Mammary epithelial cell (primary cell): Measurements from ENCODE around the gene LBX1.

Experiments
- EZH2 ChIP-seq: IDR thresholded peaks from 2 replicates; pipeline ENCODE4 v1.6.1; 2012; ENCODE audit warnings: low read length, inconsistent platforms, borderline replicate concordance
- TF ChIP-seq, protein P1 (sequence below), 2 donors: IDR thresholded peaks in 1 of 2; conservative IDR thresholded peaks in 1 of 2; 2 replicates each; pipeline ENCODE4 v1.5.1; 2011 to 2012; ENCODE audit warnings: inconsistent platforms in 2 of 2, low read length in 2 of 2, mild to moderate bottlenecking in 2 of 2, control low read depth in 1 of 2, low read depth in 1 of 2; ENCODE audit not compliant: insufficient read depth in 1 of 2; ENCODE audit errors: extremely low read depth in 1 of 2

DNA sequence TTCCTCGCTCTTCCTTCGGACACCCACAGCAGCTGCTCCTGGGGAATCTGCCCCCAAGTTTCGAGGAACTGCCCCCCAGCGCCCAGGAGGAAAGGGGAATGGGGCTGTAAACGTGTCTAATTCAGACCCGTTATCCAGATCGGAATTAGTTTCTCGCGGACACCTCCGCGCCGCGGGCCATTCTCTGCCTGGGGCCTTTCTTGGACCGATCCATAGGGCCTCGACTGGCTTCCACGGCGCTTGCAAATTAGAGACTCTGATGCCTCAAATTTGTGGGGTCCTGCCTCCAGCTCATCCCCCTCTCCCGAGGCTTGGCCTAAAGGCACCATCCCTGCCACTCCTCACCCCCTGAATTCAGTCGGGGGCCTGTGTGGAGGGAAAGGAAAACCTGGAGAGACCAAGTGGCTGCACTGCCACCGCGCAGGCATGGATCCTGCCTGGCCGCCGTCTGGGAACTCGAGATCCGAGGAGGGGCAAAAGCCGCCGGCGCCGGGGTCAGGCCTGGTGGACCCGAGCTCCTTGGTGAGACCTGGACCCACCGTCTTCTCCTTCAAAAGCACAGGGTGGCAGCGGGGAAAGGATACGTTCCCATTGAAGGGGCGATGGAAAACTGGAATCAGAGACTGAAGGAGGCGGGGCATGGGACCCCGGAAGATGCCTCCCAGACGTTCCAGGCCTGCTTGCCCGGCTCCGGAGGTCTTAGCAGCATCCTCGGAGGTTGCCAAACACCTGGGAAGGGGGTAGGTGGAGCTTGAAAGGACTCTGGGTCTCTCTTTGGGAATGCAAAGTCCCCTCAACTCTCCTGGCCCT, 13.7 kb downstream of the LBX1 start:
- TF ChIP-seq, protein P1, sequence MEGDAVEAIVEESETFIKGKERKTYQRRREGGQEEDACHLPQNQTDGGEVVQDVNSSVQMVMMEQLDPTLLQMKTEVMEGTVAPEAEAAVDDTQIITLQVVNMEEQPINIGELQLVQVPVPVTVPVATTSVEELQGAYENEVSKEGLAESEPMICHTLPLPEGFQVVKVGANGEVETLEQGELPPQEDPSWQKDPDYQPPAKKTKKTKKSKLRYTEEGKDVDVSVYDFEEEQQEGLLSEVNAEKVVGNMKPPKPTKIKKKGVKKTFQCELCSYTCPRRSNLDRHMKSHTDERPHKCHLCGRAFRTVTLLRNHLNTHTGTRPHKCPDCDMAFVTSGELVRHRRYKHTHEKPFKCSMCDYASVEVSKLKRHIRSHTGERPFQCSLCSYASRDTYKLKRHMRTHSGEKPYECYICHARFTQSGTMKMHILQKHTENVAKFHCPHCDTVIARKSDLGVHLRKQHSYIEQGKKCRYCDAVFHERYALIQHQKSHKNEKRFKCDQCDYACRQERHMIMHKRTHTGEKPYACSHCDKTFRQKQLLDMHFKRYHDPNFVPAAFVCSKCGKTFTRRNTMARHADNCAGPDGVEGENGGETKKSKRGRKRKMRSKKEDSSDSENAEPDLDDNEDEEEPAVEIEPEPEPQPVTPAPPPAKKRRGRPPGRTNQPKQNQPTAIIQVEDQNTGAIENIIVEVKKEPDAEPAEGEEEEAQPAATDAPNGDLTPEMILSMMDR (conservative IDR thresholded peaks at IDR 0.05 in 1 of 2, IDR thresholded peaks at IDR 0.05 in 1 of 2; ENCODE audit: extremely low read depth in 1 of 2, insufficient read depth in 1 of 2, low read depth in 1 of 2, low read length in 2 of 2), result no peak
- TF ChIP-seq EZH2, result peak; percentile 48
